HG02840 (cell line): ENCODE results near the gene IL19.

Experiments
- ATAC-seq: cut with Tn5 transposase; IDR thresholded peaks from one replicate; pipeline ENCODE4 v1.9.1; 2021; ENCODE audit warnings: mild to moderate bottlenecking, moderate library complexity, moderate number of reproducible peaks; ENCODE audit not compliant: unreplicated experiment, low FRiP score

Gene IL19

GRCh38 chr1:206828765-206829164, 58.2 kb downstream of the IL19 start:
- ATAC-seq, result no peak

GRCh38 chr1:206829282-206829681, 58.7 kb downstream of the IL19 start:
- ATAC-seq, result no peak

- no peak for ATAC-seq
These were observed 59.3 kb downstream of the IL19 start for GRCh38 chr1:206829875-206830274.

GRCh38 chr1:206831650-206832049, 61.1 kb downstream of the IL19 start:
- no peak for ATAC-seq

GRCh38 chr1:206832352-206832880, 61.8 kb downstream of the IL19 start:
- ATAC-seq, result no peak

- no peak for ATAC-seq
These were observed 62.6 kb downstream of the IL19 start for GRCh38 chr1:206833106-206833680.

- ATAC-seq, result no peak
These were observed 63.2 kb downstream of the IL19 start for GRCh38 chr1:206833801-206834200.

- no peak for ATAC-seq
These were observed 63.6 kb downstream of the IL19 start for GRCh38 chr1:206834217-206834616.

GRCh38 chr1:206834711-206835110, 64.1 kb downstream of the IL19 start:
- ATAC-seq, result no peak

GRCh38 chr1:206835186-206835585, 64.6 kb downstream of the IL19 start:
- no peak for ATAC-seq

GRCh38 chr1:206836111-206836510, 65.5 kb downstream of the IL19 start:
- no peak for ATAC-seq

GRCh38 chr1:206839006-206839560, 68.5 kb downstream of the IL19 start:
- ATAC-seq, result no peak

- no peak for ATAC-seq
These were observed 69.3 kb downstream of the IL19 start for GRCh38 chr1:206839857-206840256.

- no peak for ATAC-seq
These were observed 71.2 kb downstream of the IL19 start for GRCh38 chr1:206841609-206842323.

GRCh38 chr1:206842854-206843253, 72.3 kb downstream of the IL19 start:
- ATAC-seq, result no peak

- no peak for ATAC-seq
These were observed 73.1 kb downstream of the IL19 start for GRCh38 chr1:206843626-206844025.

- no peak for ATAC-seq
These were observed 75.9 kb downstream of the IL19 start for GRCh38 chr1:206846487-206846886.

GRCh38 chr1:206847337-206847834, 76.8 kb downstream of the IL19 start:
- ATAC-seq, result no peak

GRCh38 chr1:206847946-206848345, 77.4 kb downstream of the IL19 start:
- no peak for ATAC-seq

- no peak for ATAC-seq
These were observed 79.8 kb downstream of the IL19 start for GRCh38 chr1:206850401-206850800.

GRCh38 chr1:206851341-206852010, 80.9 kb downstream of the IL19 start:
- ATAC-seq, result no peak
